GM19351 (cell line): ENCODE results near the gene MAPK1.
"Not testable (repeated sequence)": the region's sequence is repeated elsewhere in the genome, so short reads cannot be mapped to it uniquely, and the experiment has no call there.

Source experiments
- ATAC-seq: cut with Tn5 transposase; IDR thresholded peaks from one replicate; pipeline ENCODE4 v1.9.1; 2021; ENCODE audit warnings: mild to moderate bottlenecking, moderate library complexity; ENCODE audit not compliant: unreplicated experiment

The MAPK1 gene

GRCh38 chr22:21759646-21760376 is 107.6 kb downstream of the MAPK1 start:
- ATAC-seq = no peak

- no peak for ATAC-seq
These were observed 108.4 kb downstream of the MAPK1 start for GRCh38 chr22:21759093-21759492.

- ATAC-seq = no peak
These were observed 109.2 kb downstream of the MAPK1 start for GRCh38 chr22:21758091-21758864.

- ATAC-seq = no peak
These were observed 111.6 kb downstream of the MAPK1 start for GRCh38 chr22:21755851-21756284.

GRCh38 chr22:21754523-21754922 is 112.9 kb downstream of the MAPK1 start:
- ATAC-seq = no peak

GRCh38 chr22:21753374-21754111 is 113.9 kb downstream of the MAPK1 start:
- ATAC-seq = no peak

GRCh38 chr22:21752276-21752675 is 115.2 kb downstream of the MAPK1 start:
- ATAC-seq = no peak

- no peak for ATAC-seq
These were observed 121.5 kb downstream of the MAPK1 start for GRCh38 chr22:21745948-21746347.

GRCh38 chr22:21744917-21745316 is 122.5 kb downstream of the MAPK1 start:
- ATAC-seq = not testable (repeated sequence)

- no peak for ATAC-seq
These were observed 125.7 kb downstream of the MAPK1 start for GRCh38 chr22:21741790-21742189.

GRCh38 chr22:21741059-21741458 is 126.4 kb downstream of the MAPK1 start:
- no peak for ATAC-seq

- ATAC-seq = no peak
These were observed 127.5 kb downstream of the MAPK1 start for GRCh38 chr22:21739828-21740377.

- no peak for ATAC-seq
These were observed 128.5 kb downstream of the MAPK1 start for GRCh38 chr22:21738966-21739365.

GRCh38 chr22:21738081-21738480 is 129.4 kb downstream of the MAPK1 start:
- ATAC-seq = no peak

- no peak for ATAC-seq
These were observed 130.5 kb downstream of the MAPK1 start for GRCh38 chr22:21736948-21737347.

- ATAC-seq = no peak
These were observed 131.3 kb downstream of the MAPK1 start for GRCh38 chr22:21736084-21736642.

- peak; percentile 86 for ATAC-seq
These were observed 132.0 kb downstream of the MAPK1 start, which contains the start of gene YPEL1 for GRCh38 chr22:21735200-21736083. YPEL1 (minus strand) TSS chr22:21735794; CDS start chr22:21710744, 25,050 bp downstream.

GRCh38 chr22:21734540-21735199 is 132.8 kb downstream of the MAPK1 start:
- no peak for ATAC-seq

GRCh38 chr22:21731503-21731902 is 135.9 kb downstream of the MAPK1 start:
- ATAC-seq = no peak
